Activated B cell treated with CpG ODN at 0.5 μM for 24 hours (primary cell): ENCODE results near the gene TCIRG1. TPM values are rescaled to one million over a fixed set of nuclear protein-coding genes. Genes with fewer than 3 reads are reported as not detected.

Experiments
- ATAC-seq: fragments of 200-7000 bp; cut with Tn5 transposase; one replicate; pipeline ENCODE4 v1.10.0; 2021; ENCODE audit warnings: low read depth, mild to moderate bottlenecking, moderate library complexity
- CTCF ChIA-PET: fragments of 350-600 bp; sonication (Branson Sonifier 250); formaldehyde crosslinking; loops from one replicate; lab custom pipeline; 2021; ENCODE audit warnings: antibody characterized with exemption; lab: Charles Lee
- POLR2A ChIA-PET: fragments of 350-600 bp; sonication (Branson Sonifier 250); formaldehyde crosslinking; loops from one replicate; lab custom pipeline; 2021; ENCODE audit warnings: antibody characterized with exemption; lab: Charles Lee
- DNase-seq: peaks from one replicate; pipeline ENCODE4 v3.0.0; 2022
- H3K27ac Mint-ChIP-seq: one replicate; pipeline ENCODE4 v1.8.0; 2020; ENCODE audit warnings: mixed read lengths
- H3K27me3 Mint-ChIP-seq: one replicate; pipeline ENCODE4 v1.8.0; 2021; ENCODE audit warnings: mixed read lengths
- H3K36me3 Mint-ChIP-seq: one replicate; pipeline ENCODE4 v1.8.0; 2021; ENCODE audit warnings: low read depth, mixed read lengths
- H3K4me1 Mint-ChIP-seq: one replicate; pipeline ENCODE4 v1.8.0; 2021; ENCODE audit warnings: mixed read lengths
- H3K4me3 Mint-ChIP-seq: one replicate; pipeline ENCODE4 v1.8.0; 2020; ENCODE audit warnings: mild to moderate bottlenecking, mixed read lengths
- H3K9me3 Mint-ChIP-seq: one replicate; pipeline ENCODE4 v1.8.0; 2020; ENCODE audit warnings: mixed read lengths
- CTCF ChIP-seq: fragments of 200-600 bp; IDR thresholded peaks from one replicate; pipeline ENCODE4 v1.8.0; 2022; ENCODE audit warnings: antibody characterized with exemption, mild to moderate bottlenecking
- intact Hi-C: fragments of 100-400 bp; cut with micrococcal nuclease; formaldehyde crosslinking; loops from one replicate; pipeline ENCODE4 v1.15.1; 2024
- total RNA-seq: library from RNA; stranded (reverse); gene quantifications from 2 replicates; pipeline ENCODE4 v1.2.3, GENCODE V29; 2022

TCIRG1 gene
- total RNA-seq, 1 donor from 2014 or later: 227 TPM

- ChIA-PET CTCF (no interaction called here), POLR2A (no interaction called here)
- intact Hi-C loops: no loop called here
- Mint-ChIP-seq H3K4me3 (no peak overlapping the region), H3K9me3 (no peaks in the 10 kb centered on the region), H3K4me1 (peaks cover 3% of the 10 kb centered on the region), H3K36me3 (peaks cover 57% of the 10 kb centered on the region), H3K27ac (no peak overlapping the region), H3K27me3 (no peaks in the 10 kb centered on the region)
- DNase-seq (no peak), ATAC-seq (no peak)
- no peak for TF ChIP-seq CTCF
Measured at GRCh38 chr11:68051191-68052136, 12.6 kb downstream of the TCIRG1 start.

- Mint-ChIP-seq H3K36me3 (peaks cover 50% of the 10 kb centered on the region), H3K4me1 (peaks cover 3% of the 10 kb centered on the region), H3K9me3 (no peaks in the 10 kb centered on the region), H3K27me3 (no peaks in the 10 kb centered on the region), H3K27ac (no peak overlapping the region), H3K4me3 (no peak overlapping the region)
- POLR2A ChIA-PET: no interaction called here
- DNase-seq (no peak), ATAC-seq (no peak)
- CTCF ChIA-PET: no interaction called here
- intact Hi-C loops: no loop called here
- no peak for TF ChIP-seq CTCF
Measured at GRCh38 chr11:68052137-68052873, 13.5 kb downstream of the TCIRG1 start.

GRCh38 chr11:68053117-68053516 lies 14.3 kb downstream of the TCIRG1 start:
- DNase-seq: no peak
- H3K36me3 Mint-ChIP-seq: peaks cover 45% of the 10 kb centered on the region
- H3K27ac Mint-ChIP-seq: peak overlapping the region; percentile 6
- CTCF ChIA-PET: no interaction called here
- H3K4me3 Mint-ChIP-seq: no peak overlapping the region
- intact Hi-C loops: no loop called here
- H3K9me3 Mint-ChIP-seq: no peaks in the 10 kb centered on the region
- ATAC-seq: no peak
- no peaks in the 10 kb centered on the region for H3K27me3 Mint-ChIP-seq
- no peak for TF ChIP-seq CTCF
- POLR2A ChIA-PET: interaction anchor here (1.1 kb wide), 1 partner anchor 12 kb away, joined by 3 read pairs; no protein-coding TSS in a partner anchor
- H3K4me1 Mint-ChIP-seq: peaks cover 3% of the 10 kb centered on the region

- H3K36me3 Mint-ChIP-seq: peaks cover 38% of the 10 kb centered on the region
- no peak overlapping the region for H3K27ac Mint-ChIP-seq
- H3K27me3 Mint-ChIP-seq: no peaks in the 10 kb centered on the region
- POLR2A ChIA-PET: interaction anchor here (1.1 kb wide), 1 partner anchor 14 kb away, joined by 3 read pairs; no protein-coding TSS in a partner anchor
- H3K4me3 Mint-ChIP-seq: no peak overlapping the region
- intact Hi-C loops: no loop called here
- DNase-seq: no peak
- no peaks in the 10 kb centered on the region for H3K9me3 Mint-ChIP-seq
- no peak for TF ChIP-seq CTCF
- ATAC-seq: no peak
- peaks cover 3% of the 10 kb centered on the region for H3K4me1 Mint-ChIP-seq
- CTCF ChIA-PET: no interaction called here
Measured at GRCh38 chr11:68053981-68054812, 15.4 kb downstream of the TCIRG1 start.
